SHP77 treated with DMSO at 0.1 percent for 48 hours (cell line): Measurements from ENCODE around the gene CTCF.

Experiments
- DNase-seq: peaks from one replicate; lab custom pipeline; 2025; lab: John Stamatoyannopoulos, UW

Gene CTCF

DNA sequence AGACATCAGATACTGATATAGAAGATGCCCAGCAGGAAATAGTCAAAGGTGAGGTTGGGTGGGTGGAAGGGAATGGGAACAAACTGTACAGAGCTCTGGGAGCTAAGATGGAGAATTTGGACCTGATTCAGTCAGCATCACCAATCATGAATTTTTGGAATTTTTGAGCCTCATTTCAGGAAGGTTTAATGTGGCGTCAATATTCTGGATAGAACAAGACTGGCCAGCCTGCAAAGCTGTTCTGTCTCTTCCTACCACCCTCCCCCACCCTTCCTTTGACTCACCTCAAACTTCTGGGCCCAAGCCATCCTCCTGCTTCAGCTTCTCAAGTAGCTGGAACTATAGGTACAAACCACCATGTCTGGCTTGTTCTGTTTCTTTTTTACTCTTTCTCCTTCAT lies 32.6 kb downstream of the CTCF start:
- no peak for DNase-seq

GRCh38 chr16:67598527-67598926 lies 36.2 kb downstream of the CTCF start:
- no peak for DNase-seq

- DNase-seq, result no peak
These were observed 43.3 kb downstream of the CTCF start for GRCh38 chr16:67605641-67606040.

GRCh38 chr16:67606632-67607031 lies 44.3 kb downstream of the CTCF start:
- no peak for DNase-seq

DNA sequence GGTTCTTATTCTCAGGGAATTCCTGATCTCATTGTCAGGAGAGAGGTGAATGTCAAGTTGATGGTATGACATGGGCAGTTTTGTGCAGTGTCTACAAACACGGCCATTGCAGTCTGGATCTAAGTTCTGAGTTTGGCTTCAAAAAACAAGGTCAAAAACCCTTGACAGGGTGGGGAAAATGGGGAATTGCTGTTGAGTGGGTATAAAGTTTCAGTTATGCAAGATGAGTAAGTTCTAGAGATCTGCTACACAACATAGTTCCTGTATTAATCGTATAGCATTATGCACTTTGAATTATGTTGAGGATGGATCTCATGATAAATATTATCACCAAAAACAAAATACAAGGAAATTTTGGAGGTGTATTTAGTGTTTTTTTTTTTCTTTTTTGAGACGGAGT lies 46.0 kb downstream of the CTCF start:
- DNase-seq, result no peak

DNA sequence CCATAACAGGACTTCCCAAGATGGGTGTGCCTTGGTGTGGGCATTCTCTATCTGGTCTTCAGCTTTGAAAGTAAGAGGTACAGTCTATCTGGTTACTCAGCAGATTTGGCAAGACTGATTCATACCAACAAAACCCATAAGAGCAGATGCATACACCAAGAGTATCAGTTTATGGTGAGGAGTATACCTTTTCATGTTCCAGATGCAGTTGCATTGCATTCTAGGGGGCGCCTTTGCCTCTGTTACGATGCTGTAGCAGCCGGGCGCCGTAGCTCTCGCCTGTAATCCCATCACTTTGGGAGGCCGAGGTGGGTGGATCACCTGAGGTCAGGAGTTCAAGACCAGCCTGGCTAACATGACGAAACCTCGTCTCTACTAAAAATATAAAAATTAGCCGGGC lies 51.5 kb downstream of the CTCF start:
- no peak for DNase-seq

- DNase-seq, result no peak
These were observed 65.9 kb downstream of the CTCF start for GRCh38 chr16:67628216-67628615.

GRCh38 chr16:67632415-67633172 lies 70.3 kb downstream of the CTCF start:
- DNase-seq, result no peak

DNA sequence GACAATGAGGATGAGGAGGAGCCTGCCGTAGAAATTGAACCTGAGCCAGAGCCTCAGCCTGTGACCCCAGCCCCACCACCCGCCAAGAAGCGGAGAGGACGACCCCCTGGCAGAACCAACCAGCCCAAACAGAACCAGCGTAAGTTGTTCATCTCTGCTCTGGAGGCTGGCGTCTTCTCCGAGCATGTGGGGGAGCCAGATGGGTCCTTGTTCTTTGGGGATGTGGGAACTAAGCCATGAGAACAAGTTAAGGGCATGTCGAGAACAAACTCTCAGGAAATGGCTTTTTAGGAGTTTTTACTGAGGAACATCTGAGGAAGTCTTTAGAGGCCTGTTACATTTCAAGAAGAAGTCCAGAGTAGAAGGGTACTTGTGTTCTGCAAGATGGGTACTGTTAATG lies 74.4 kb downstream of the CTCF start:
- no peak for DNase-seq

DNA sequence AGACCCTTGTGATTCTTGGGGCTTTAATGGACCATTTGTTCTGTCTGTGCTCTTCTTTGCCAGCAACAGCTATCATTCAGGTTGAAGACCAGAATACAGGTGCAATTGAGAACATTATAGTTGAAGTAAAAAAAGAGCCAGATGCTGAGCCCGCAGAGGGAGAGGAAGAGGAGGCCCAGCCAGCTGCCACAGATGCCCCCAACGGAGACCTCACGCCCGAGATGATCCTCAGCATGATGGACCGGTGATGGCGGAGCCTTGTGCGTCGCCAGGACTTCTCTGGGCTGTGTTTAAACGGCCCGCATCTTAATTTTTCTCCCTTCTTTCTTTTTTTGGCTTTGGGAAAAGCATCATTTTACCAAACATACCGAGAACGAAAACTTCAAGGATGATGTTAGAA lies 75.3 kb downstream of the CTCF start:
- no peak for DNase-seq

DNA sequence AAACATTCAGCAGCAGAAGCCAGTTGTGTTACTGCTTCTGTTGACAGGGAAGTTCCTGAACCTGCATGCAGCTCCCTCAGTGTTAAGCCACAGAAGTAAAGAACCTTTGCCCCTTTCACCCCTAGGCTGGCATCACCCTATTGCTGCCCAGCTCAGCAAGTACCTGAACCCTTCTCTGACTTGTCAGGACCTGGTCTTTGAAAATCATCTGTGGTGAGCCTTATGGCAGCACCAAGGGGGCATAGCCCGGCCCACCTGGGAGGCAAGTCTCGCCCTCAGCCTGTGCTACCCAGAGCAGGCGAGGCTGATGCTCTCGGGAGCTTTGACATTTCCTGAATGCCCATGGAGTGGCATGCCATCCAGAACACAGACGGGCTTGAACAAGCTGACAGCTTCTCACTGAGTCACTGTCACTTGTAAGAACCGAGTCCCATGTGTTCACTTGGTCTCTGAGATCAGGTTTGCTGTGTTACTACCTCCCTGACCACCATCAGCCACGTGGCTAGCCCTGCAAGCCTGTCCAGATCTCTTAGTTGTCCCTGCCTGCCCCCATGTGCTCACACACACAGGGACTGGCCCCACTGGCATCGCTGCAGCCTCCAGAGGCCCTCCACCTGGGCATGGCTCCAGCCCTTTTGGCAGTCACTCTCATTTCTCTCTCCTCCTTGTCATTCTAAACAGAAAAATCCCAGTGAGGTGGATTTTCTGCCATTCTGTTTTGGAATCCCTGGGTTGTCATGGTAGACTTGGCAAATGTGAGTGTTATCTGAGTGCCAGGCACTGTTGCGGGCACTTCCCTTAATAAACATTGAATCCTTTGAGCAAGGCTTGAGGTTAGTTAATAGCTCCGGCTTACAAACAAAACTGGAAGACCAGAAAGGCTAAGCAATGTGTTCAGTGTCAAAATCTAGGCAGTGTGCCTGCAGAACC lies 79.7 kb downstream of the CTCF start:
- no peak for DNase-seq

DNA sequence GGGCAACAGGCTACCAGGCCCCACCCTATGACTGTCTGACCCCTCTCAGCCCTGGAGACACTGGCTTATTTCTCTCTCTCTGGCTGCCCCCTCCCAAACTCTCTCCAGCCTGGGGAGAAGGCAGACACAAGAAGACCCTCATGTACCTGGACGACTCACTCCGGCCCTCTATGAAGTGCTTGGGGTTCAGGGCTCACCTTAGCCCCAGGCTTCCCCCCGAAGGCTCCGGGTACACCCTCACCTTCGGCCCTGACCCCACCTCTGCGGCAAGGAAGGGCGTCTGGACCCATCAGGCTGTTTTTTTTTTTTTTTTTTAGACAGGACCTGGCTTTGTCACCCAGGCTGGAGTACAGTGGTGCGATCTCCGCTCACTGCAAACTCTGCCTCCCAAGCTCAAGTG lies 81.7 kb downstream of the CTCF start:
- no peak for DNase-seq

- no peak for DNase-seq
These were observed 83.2 kb downstream of the CTCF start for GRCh38 chr16:67645397-67646121.

DNA sequence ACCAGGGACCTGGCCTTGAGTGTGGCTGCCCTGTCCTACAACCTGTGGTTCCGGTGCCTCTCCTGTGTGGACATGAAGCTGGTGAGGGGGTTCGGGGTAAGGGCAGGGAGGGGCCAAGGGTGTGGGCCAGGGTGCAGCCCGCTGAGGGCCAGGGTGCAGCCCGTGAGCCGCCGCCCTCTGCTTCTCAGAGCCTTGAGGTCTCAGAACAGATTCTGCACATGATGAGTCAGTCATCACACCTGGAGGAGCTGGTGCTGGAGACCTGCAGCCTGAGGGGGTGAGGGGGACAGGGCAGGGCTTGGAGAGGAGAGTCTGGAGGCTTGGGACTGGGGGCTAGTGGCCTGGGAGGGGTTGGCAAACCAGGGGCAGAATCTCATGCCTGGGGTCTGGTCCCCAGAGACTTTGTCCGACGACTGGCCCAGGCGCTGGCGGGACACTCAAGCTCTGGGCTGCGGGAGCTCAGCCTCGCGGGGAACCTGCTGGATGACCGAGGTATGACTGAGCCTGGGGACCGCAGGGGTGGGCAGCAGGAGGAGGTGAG lies 84.9 kb downstream of the CTCF start:
- no peak for DNase-seq

- no peak for DNase-seq
These were observed 85.4 kb downstream of the CTCF start for GRCh38 chr16:67647681-67648080.

GRCh38 chr16:67648088-67648763 lies 85.9 kb downstream of the CTCF start:
- no peak for DNase-seq

DNA sequence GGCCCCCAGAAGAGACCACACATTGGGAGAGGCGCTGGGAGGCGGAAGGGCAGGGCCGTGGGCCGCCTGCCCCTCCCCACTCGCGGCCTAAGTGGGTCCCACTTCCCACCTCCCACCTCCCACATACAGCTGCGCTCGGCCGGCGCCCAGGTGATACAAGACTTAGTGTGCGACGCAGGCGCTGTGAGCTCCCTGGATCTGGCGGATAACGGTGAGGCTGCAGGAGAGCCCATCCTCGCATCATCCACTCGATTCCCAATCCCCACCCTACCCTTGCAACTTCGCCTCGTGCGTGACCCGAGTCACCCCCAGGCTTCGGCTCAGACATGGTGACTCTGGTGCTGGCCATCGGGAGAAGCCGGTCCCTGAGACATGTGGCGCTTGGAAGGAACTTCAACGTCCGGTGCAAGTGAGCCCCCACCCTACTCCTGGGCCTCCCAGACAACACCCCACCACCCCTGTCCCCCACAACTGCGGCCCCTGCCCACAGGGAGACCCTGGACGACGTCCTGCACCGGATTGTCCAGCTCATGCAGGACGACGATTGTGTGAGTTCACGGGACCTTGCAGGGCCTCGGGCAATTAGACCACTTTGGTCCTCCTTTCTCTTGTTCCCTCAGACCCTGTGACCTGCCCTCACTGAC lies 86.6 kb downstream of the CTCF start:
- DNase-seq, result no peak

DNA sequence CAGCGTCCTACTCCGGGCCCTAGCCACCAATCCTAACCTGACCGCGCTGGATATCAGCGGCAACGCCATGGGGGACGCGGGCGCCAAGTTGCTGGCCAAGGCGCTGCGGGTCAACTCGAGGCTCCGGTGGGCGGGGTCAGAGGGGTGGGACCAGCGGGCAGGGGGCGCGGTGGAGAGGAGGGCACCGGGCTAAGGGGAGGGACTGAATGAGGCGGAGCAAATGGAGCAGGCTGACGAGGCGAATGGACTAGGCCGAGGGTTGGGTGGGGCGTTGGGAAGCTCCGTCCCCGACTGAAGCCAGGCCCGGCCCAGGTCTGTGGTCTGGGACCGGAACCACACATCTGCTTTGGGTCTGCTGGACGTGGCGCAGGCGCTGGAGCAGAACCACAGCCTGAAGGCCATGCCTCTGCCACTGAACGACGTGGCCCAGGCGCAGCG lies 87.2 kb downstream of the CTCF start:
- DNase-seq, result no peak

- DNase-seq, result no peak
These were observed 87.7 kb downstream of the CTCF start for GRCh38 chr16:67650023-67650422.

DNA sequence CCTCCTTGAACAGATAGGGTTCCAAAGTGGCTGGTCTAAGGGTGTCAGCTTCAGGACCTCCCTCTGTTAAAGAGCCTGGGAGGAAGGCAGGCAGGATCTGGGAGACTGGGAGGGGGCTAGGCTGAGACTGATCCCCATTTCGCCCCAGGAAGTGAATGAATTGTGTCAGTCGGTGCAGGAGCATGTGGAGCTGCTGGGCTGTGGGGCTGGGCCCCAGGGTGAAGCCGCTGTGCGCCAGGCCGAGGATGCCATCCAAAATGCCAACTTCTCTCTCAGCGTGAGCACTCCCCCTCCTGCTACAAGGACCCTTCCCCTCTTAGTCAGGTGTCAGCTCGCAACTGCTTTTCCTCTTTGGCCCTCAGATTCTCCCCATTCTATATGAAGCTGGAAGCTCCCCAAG lies 88.7 kb downstream of the CTCF start:
- DNase-seq, result no peak

GRCh38 chr16:67651847-67652246 lies 89.5 kb downstream of the CTCF start:
- DNase-seq, result no peak
